ENCODE results near the gene ALB.

Gene ALB

GRCh38 chr4:73436674-73437557, 32.8 kb downstream of the ALB start:
- TF ChIP-seq, protein P1, sequence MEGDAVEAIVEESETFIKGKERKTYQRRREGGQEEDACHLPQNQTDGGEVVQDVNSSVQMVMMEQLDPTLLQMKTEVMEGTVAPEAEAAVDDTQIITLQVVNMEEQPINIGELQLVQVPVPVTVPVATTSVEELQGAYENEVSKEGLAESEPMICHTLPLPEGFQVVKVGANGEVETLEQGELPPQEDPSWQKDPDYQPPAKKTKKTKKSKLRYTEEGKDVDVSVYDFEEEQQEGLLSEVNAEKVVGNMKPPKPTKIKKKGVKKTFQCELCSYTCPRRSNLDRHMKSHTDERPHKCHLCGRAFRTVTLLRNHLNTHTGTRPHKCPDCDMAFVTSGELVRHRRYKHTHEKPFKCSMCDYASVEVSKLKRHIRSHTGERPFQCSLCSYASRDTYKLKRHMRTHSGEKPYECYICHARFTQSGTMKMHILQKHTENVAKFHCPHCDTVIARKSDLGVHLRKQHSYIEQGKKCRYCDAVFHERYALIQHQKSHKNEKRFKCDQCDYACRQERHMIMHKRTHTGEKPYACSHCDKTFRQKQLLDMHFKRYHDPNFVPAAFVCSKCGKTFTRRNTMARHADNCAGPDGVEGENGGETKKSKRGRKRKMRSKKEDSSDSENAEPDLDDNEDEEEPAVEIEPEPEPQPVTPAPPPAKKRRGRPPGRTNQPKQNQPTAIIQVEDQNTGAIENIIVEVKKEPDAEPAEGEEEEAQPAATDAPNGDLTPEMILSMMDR (conservative IDR thresholded peaks at IDR 0.05; ENCODE audit: low read depth, low read length) = no peak
- no peak for DNase-seq (ENCODE audit: low read depth)
- H3K4me3 ChIP-seq (ENCODE audit: low read length) = no peak overlapping the region

GRCh38 chr4:73437558-73437956, 33.5 kb downstream of the ALB start:
- H3K4me3 ChIP-seq (ENCODE audit: low read length) = no peak overlapping the region
- DNase-seq (ENCODE audit: low read depth) = no peak
- TF ChIP-seq, protein P1 (conservative IDR thresholded peaks at IDR 0.05; ENCODE audit: low read depth, low read length) = no peak

DNA sequence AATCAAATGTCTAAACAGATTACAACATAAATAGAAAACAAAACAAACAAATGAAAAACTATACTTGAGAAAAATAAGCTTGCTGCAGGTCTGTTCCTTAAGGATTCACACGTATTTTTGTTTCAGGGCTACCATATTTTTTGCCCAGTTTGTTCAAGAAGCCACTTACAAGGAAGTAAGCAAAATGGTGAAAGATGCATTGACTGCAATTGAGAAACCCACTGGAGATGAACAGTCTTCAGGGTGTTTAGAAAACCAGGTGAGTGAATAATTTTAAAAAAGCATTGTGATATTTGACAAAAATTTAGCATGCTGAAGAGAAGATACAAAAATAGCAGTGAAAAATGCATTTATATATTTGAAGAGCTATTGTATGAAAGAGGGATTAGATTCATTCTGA, 34.0 kb downstream of the ALB start:
- TF ChIP-seq, protein P1 (conservative IDR thresholded peaks at IDR 0.05; ENCODE audit: low read depth, low read length) = no peak
- H3K4me3 ChIP-seq (ENCODE audit: low read length) = no peak overlapping the region
- no peak for DNase-seq (ENCODE audit: low read depth)

DNA sequence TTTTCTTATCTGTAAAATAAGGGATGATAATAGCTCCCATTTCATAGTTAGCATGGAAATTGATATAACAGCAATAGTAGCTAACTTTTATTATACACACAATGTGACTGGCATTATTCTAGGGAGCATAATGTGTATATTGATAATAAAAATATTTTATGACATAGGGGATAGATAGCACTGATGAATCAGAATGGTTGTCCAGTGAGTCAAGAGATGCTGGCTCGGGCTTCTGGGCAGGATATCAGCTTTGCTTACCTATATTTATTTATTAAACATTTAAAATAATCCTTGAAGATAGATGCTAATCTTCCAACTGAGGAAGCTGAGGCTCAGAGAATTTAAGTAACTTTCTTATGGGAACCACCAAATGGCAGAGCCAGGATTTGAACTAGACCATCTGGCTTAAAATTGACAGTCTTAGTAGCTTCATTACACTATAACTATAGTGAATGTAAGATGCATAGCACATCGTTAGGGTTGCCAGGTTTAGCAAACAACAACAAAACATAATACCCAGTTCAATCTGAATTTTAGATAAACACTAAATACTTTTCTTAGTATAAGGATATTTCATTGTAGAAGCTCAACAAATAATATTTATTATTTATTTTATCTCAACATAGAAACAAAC, 34.6 kb downstream of the ALB start:
- DNase-seq (ENCODE audit: low read depth) = no peak
- TF ChIP-seq, protein P1 (conservative IDR thresholded peaks at IDR 0.05; ENCODE audit: low read depth, low read length) = no peak
- no peak overlapping the region for H3K4me3 ChIP-seq (ENCODE audit: low read length)

DNA sequence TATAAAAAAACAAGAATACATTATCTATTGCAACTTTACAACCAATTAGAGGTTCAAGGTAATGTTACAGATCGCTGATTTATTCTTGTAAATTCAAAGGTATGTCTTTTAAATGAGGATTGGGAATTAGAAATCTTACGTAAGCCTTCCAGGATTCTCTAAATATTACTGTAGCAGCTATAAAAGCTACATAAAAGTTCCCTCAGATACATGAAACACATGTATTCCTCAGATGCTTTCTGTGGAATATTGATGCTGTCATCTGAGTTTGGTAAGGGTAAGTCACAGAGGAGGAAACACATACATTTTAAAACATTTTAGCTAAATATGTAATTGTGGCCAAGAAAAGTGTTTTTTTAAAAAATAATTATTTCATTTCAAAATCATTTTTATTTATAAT, 35.4 kb downstream of the ALB start:
- TF ChIP-seq, protein P1 (conservative IDR thresholded peaks at IDR 0.05; ENCODE audit: low read depth, low read length) = no peak
- DNase-seq (ENCODE audit: low read depth) = no peak
- H3K4me3 ChIP-seq (ENCODE audit: low read length) = no peak overlapping the region

DNA sequence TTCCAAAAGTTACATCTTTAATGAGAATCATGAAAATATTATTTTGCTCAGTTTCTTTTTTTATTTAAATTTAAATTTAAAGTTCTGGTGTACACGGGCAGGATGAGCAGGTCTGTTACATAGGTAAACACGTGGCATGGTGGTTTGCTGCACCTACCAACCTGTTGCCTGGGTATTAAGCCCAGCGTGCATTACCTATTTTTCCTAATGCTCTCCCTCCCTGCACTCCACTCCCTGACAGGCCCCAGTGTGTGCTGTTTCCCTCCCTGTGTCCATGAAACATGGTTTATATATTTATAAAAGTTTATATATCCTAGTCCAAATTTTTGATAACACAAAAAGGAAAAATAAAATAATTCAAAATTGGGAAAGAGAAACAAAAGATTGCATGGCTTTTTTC, 35.9 kb downstream of the ALB start:
- TF ChIP-seq, protein P1 (conservative IDR thresholded peaks at IDR 0.05; ENCODE audit: low read depth, low read length) = no peak
- H3K4me3 ChIP-seq (ENCODE audit: low read length) = no peak overlapping the region
- no peak for DNase-seq (ENCODE audit: low read depth)

DNA sequence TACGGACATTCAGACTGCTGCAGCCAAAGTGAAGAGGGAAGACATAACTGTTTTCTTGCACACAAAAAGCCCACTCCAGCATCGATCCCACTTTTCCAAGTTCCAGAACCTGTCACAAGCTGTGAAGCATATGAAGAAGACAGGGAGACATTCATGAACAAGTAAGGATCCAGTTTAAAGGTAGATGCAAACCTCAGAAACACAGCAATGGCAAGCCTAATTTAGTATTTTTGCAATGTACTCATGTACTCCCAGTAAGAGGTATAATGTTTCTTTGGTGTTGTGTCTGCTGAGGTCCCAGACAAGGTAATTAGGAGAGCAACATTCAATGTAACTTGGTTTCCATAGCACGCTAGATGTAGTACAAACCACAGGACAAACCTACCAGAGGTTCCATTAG, 36.6 kb downstream of the ALB start:
- H3K4me3 ChIP-seq (ENCODE audit: low read length) = no peak overlapping the region
- DNase-seq (ENCODE audit: low read depth) = no peak
- TF ChIP-seq, protein P1 (conservative IDR thresholded peaks at IDR 0.05; ENCODE audit: low read depth, low read length) = no peak
